HG03378 (cell line): ENCODE measurements around the gene MUC16.
"Not testable (repeated sequence)": the region's sequence is repeated elsewhere in the genome, so short reads cannot be mapped to it uniquely, and the experiment has no call there.

Source experiments
- ATAC-seq: cut with Tn5 transposase; IDR thresholded peaks from one replicate; pipeline ENCODE4 v1.9.1; 2021; ENCODE audit warnings: mild to moderate bottlenecking, moderate library complexity; ENCODE audit not compliant: unreplicated experiment

Gene MUC16

GRCh38 chr19:9009935-9010651 is at the start of gene MUC16:
TSS of gene MUC16 (minus strand) at chr19:9010409.
- no peak for ATAC-seq

GRCh38 chr19:9058905-9059667 is 48.9 kb upstream of the MUC16 start:
- ATAC-seq, result no peak

GRCh38 chr19:9057505-9058258 is 47.5 kb upstream of the MUC16 start:
- ATAC-seq, result no peak

GRCh38 chr19:9056131-9056530 is 45.9 kb upstream of the MUC16 start:
- ATAC-seq, result not testable (repeated sequence)

- no peak for ATAC-seq
Observed at GRCh38 chr19:9054765-9055164, 44.6 kb upstream of the MUC16 start.

GRCh38 chr19:9054207-9054606 is 44.0 kb upstream of the MUC16 start:
- ATAC-seq, result no peak

GRCh38 chr19:9053674-9054073 is 43.5 kb upstream of the MUC16 start:
- not testable (repeated sequence) for ATAC-seq

- no peak for ATAC-seq
Observed at GRCh38 chr19:9052894-9053293, 42.7 kb upstream of the MUC16 start.

- no peak for ATAC-seq
Observed at GRCh38 chr19:9046694-9047093, 36.5 kb upstream of the MUC16 start.

- ATAC-seq, result no peak
Observed at GRCh38 chr19:9044449-9044848, 34.2 kb upstream of the MUC16 start.

- no peak for ATAC-seq
Observed at GRCh38 chr19:9043524-9043923, 33.3 kb upstream of the MUC16 start.

GRCh38 chr19:9041023-9041422 is 30.8 kb upstream of the MUC16 start:
- ATAC-seq, result no peak

GRCh38 chr19:9040131-9040530 is 29.9 kb upstream of the MUC16 start:
- ATAC-seq, result no peak

GRCh38 chr19:9039728-9040127 is 29.5 kb upstream of the MUC16 start:
- no peak for ATAC-seq

GRCh38 chr19:9037400-9038062 is 27.3 kb upstream of the MUC16 start:
- no peak for ATAC-seq

GRCh38 chr19:9032136-9032631 is 22.0 kb upstream of the MUC16 start:
- ATAC-seq, result no peak

- no peak for ATAC-seq
Observed at GRCh38 chr19:9018163-9018875, 8.1 kb upstream of the MUC16 start.

- no peak for ATAC-seq
Observed at GRCh38 chr19:9014803-9015202, 4.6 kb upstream of the MUC16 start.

- ATAC-seq, result no peak
Observed at GRCh38 chr19:9013988-9014387, 3.8 kb upstream of the MUC16 start.

GRCh38 chr19:9011875-9012274 is 1.7 kb upstream of the MUC16 start:
- no peak for ATAC-seq
